ACC112 (cell line): ENCODE data around the gene USHBP1.

Experiments used
- H2AFZ ChIP-seq: fragments of 200-600 bp; sonication (generic); one replicate; pipeline ENCODE4 v1.6.0; 2017; ENCODE audit warnings: antibody characterized with exemption, low read length; ENCODE audit not compliant: unreplicated experiment
- H3K27ac ChIP-seq: fragments of 200-600 bp; sonication (generic); 2 replicates; pipeline ENCODE4 v1.5.1; 2014; ENCODE audit warnings: low read depth, mild to moderate bottlenecking, antibody characterized with exemption, low read length, moderate library complexity
- H3K27me3 ChIP-seq: fragments of 200-600 bp; sonication (generic); 2 replicates; pipeline ENCODE4 v1.6.1; 2014; ENCODE audit warnings: mild to moderate bottlenecking, antibody characterized with exemption, low read length, moderate library complexity, mixed read lengths; ENCODE audit not compliant: insufficient read depth
- H3K36me3 ChIP-seq: fragments of 200-600 bp; sonication (generic); 2 replicates; pipeline ENCODE4 v1.6.1; 2016; ENCODE audit warnings: mild to moderate bottlenecking, antibody characterized with exemption, low read length, moderate library complexity, mixed read lengths; ENCODE audit not compliant: insufficient read depth
- H3K4me1 ChIP-seq: fragments of 200-600 bp; sonication (generic); one replicate; pipeline ENCODE4 v1.6.1; 2016; ENCODE audit warnings: low read length, mixed read lengths; ENCODE audit not compliant: insufficient read depth, unreplicated experiment, control insufficient read depth
- H3K4me3 ChIP-seq: fragments of 200-600 bp; sonication (generic); 2 replicates; pipeline ENCODE4 v1.5.1; 2014; ENCODE audit warnings: mild to moderate bottlenecking, low read depth, low read length
- H3K79me2 ChIP-seq: fragments of 200-600 bp; sonication (generic); one replicate; pipeline ENCODE4 v1.6.0; 2016; ENCODE audit warnings: low read length; ENCODE audit not compliant: control insufficient read depth, unreplicated experiment, insufficient read depth

Gene USHBP1

DNA sequence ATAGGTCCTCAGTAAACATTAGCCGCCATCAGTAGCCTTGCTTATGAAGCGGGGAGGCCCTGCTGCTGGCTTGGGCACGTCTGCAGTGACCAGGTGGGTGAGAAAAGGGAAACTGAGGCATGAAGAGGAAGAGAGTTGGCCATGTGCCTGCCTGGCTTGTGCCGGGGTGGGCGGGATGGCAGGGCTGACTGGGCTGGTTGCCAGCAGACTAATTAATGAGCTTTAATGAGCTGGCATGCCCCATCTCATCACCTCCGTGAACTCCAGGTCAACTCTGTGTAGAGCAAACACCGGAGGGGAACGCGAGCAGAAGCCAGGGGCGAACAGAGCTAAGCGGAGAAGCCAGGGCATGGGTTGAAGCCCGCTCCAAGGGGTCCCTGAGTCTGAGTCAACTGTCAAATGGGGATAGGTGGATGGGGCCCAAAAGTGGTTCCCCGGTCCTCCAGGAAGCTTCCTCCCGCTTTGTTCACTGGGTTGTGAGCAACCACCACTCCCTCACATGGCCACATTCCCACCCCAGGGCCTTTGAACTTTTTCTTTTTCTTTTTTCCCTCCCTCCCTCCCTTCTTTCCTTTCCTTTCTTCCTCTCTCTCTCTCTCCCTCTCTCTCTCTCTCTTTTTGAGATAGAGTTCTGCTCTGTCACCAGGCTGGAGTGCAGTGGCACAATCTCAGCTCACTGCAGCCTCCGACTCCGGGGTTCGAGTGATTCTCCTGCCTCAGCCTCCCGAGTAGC, 27.6 kb downstream of the USHBP1 start:
- Histone ChIP-seq H3K27ac (no peak overlapping the region), H3K79me2 (peaks cover 21% of the 10 kb centered on the region)

DNA sequence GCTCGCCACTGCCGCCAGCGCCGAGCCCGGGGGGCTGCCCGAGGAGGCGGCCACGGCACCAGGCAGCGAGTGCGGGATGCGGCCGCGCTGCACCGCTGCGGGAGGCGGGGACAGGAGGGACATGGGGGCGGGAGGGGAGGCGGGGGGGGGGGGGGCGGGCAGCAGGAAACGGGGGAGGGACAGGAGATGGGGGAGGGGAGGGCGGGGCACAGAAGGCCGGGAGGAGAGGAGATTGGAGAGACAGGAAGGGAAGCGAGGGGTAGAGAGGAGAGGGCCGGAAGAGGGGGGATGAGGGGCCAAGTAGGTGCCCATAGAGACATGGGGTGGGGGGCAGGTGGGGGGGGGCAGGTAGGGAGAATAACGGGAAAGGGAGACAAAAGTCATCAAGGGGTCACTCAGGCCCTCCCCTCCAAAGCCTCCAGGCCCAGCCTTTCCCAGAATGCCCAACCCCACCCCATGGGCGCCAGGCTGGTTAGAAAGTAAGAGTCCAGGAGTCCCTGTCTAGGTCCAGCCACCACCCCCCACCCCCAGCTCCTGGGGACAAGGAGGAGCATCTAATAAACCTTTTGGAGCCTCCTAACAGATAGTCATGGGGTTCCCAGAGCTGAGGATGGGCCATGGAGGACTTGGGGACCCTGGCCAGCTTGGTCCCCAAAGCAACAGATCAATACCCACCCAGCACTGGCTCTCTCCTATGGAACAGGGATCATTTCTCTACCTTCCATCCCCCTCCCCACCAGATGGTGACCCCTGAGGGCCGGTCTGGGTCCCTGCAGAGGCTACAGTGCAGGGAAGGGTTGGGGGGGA, 28.4 kb downstream of the USHBP1 start:
- H2AFZ ChIP-seq, result no peak overlapping the region
- no peaks in the 10 kb centered on the region for H3K27me3 ChIP-seq
- H3K79me2 ChIP-seq, result peaks cover 21% of the 10 kb centered on the region
- H3K36me3 ChIP-seq, result no peaks in the 10 kb centered on the region
- H3K4me3 ChIP-seq, result peak overlapping the region; percentile 90
- peak overlapping the region; percentile 23 for H3K27ac ChIP-seq
- H3K4me1 ChIP-seq, result peaks cover 10% of the 10 kb centered on the region

More for the DNA sequence above, 27.6 kb downstream of the USHBP1 start:
- H2AFZ ChIP-seq, result no peak overlapping the region
- H3K27me3 ChIP-seq, result no peaks in the 10 kb centered on the region
- H3K36me3 ChIP-seq, result no peaks in the 10 kb centered on the region
- H3K4me1 ChIP-seq, result peaks cover 10% of the 10 kb centered on the region
- H3K4me3 ChIP-seq, result no peak overlapping the region

DNA sequence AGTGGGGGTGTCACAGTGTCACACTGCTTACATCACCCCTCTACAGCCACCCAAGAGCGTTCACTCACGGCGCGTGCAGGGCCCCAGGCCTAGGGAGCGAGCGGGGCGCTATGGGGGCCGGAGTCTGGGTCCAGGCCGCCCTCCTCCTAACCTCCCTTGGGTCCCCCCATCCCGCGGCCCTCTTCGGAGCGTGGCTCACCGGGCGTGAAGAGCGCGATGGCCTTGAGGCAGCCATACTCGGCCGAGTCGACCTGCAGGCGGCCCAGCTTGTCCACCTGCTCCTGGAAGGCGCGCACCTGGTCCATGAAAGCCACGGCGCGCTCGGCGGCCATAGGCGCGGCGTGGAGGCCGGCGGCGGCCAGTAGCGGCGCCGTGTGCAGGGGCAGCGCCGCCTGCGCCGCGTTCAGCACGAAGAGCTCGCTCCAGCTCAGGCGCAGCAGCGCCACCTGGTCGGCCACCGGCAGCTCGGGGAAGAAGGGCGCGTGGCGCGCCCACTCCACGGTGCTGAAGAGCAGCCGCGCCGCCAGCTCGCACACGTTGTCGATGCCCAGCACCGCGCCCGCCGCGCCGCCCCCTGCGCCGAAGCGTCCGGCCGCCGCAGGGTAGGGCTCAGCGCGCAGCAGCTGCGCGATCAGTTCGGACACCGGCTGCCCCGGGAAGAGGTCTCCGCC, 29.1 kb downstream of the USHBP1 start:
- peaks cover 10% of the 10 kb centered on the region for H3K4me1 ChIP-seq
- no peaks in the 10 kb centered on the region for H3K27me3 ChIP-seq
- H3K27ac ChIP-seq, result no peak overlapping the region
- H3K4me3 ChIP-seq, result peak overlapping the region; percentile 90
- no peaks in the 10 kb centered on the region for H3K36me3 ChIP-seq
- peaks cover 19% of the 10 kb centered on the region for H3K79me2 ChIP-seq
- H2AFZ ChIP-seq, result peak overlapping the region; percentile 74

DNA sequence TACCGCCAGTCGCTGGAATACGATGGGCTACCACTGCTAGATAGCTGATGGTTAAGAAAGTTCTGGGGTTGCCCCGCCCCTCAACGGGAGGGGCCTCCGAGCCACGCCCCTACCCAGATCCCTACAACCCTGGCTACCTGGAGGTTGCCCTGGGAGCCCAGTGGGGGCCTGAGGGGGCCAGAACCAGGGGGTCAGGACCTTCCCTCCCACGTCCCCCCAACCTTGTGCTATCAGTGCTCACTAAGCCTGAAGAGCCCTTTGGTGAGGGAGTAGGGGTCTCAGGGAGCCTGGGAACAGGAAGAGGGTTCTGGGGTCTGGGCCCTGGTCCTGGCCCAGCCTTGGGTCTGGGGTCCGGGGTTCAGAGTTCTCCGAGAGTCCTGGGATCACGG, 29.6 kb downstream of the USHBP1 start:
- Histone ChIP-seq H3K4me1 (peaks cover 10% of the 10 kb centered on the region), H3K79me2 (peaks cover 19% of the 10 kb centered on the region), H2AFZ (no peak overlapping the region), H3K27me3 (no peaks in the 10 kb centered on the region), H3K36me3 (no peaks in the 10 kb centered on the region), H3K27ac (no peak overlapping the region), H3K4me3 (peak overlapping the region; percentile 90)

DNA sequence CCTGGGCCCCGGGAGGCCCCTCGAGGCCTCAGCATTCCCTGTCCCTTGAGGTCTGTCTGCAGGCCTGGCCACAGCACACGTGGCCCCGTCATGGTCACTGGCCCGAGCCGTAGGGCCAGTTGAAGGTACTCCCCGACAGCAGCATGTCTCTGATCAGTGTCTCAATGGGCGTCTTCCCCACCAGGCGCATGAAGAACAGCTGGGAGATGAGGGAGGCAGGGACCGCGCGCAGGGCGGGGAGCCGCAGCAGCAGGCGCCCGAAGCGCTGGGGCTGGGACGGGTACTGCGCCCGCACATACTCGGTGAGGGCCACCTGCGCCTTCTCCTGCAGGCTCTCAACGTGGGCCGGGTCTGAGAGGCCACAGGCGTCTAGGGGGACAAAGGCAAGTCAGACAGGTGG, 32.3 kb downstream of the USHBP1 start:
- H3K36me3 ChIP-seq, result no peaks in the 10 kb centered on the region
- no peak overlapping the region for H3K4me3 ChIP-seq
- H3K79me2 ChIP-seq, result peaks cover 19% of the 10 kb centered on the region

DNA sequence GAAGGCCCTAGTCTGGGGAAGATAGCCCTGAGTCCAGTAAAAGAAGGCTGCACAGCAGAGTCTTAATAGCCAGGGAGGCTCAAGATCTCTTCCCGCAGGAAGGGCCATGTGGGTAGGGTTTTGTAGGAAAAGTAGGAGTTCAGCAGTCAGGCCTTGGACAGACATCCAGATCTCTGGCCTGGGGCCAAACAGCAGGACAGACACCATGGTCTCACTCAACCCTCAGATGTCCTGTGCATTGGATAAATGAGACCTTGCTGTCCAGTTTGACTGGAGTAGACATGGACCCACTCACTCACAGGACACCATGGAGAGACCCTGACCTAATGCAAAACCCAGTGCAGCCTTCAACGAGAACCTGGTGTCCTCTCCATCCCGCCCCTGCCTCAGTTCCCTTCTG, 34.7 kb downstream of the USHBP1 start:
- Histone ChIP-seq H3K27me3 (no peaks in the 10 kb centered on the region), H3K79me2 (peaks cover 17% of the 10 kb centered on the region), H3K36me3 (no peaks in the 10 kb centered on the region), H3K4me3 (no peak overlapping the region), H3K27ac (no peak overlapping the region), H2AFZ (no peak overlapping the region), H3K4me1 (peaks cover 5% of the 10 kb centered on the region)

More for the DNA sequence above, 32.3 kb downstream of the USHBP1 start:
- Histone ChIP-seq H3K27ac (no peak overlapping the region), H2AFZ (no peak overlapping the region), H3K4me1 (peaks cover 10% of the 10 kb centered on the region), H3K27me3 (no peaks in the 10 kb centered on the region)

DNA sequence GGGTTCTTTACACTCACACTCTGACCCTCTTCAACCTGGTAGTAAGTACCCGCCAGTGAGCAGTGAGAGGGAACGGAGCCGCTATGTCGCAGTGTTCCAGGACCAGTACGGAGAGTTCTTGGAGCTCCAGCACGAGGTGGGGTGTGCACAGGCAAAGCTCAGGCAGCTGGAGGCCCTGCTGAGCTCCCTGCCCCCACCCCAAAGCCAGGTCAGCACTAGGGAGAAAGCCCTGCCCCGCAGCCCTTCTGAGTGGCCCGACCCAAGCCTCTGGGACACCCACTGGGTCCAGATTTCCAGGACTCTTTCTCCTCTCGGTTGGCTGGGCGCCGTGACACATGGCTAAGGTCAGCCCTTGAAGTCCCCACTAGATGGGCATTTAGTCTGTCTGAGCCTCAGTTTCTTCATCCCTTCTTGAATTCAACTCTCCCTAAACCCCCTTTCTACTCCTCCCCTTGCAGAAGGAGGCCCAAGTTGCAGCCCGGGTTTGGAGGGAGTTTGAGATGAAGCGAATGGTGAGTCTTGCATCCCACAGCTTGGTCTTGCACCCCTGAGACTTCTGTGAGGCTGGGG, 36.7 kb downstream of the USHBP1 start:
- no peaks in the 10 kb centered on the region for H3K4me1 ChIP-seq
- no peaks in the 10 kb centered on the region for H3K36me3 ChIP-seq
- no peaks in the 10 kb centered on the region for H3K27me3 ChIP-seq
- H2AFZ ChIP-seq, result no peak overlapping the region
- no peak overlapping the region for H3K4me3 ChIP-seq
- no peak overlapping the region for H3K27ac ChIP-seq
- H3K79me2 ChIP-seq, result peaks cover 5% of the 10 kb centered on the region

DNA sequence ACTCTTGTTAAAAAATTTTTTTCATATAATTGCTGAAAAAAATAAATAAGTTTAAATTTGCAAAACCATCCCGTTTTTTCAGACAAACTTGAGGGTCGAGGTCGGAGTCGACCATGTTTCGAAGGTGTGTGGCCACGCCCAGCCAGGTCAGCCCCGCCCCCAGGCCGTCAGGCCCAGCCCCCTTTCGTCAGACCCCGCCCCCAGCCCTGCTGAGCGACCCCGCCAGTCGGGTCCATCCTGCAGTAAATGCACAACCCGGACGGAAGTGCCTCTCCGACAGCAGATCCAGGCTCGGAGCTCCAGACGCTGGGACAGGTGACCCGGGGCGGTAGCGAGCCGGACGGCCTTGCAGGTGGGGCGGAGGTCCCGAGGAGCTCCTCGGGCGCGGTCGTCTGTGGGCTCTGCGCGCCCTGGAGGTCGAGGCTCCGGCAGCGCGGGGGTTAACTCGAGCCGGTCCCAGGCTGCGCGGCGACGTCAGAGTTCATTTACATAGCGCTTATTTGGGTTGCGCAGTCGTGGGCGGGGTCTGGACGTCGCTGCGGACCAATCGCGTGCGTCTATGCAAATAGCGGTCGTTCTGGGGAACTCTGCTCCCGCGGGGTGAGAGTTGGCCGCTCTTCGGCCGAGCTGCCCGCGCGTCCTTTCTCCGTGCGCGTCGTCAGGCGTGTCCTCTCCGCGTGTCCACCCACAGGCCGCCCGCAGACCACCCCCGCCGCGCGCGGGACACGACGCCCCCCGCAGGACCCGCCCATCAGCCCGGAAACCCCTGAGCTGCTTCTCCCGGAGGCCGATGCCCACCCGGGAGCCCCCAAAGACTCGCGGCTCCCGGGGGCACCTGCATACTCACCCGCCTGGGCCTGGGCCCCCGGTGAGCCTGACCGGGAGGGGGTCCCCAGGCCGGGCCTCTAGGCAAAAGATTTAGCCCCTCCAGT, 38.3 kb downstream of the USHBP1 start, which contains the start of gene OCEL1:
Gene OCEL1, plus strand, starts transcription at position 225 of the 932 bp plus-strand sequence. Its CDS starts 22 bp downstream, at position 247.
- no peaks in the 10 kb centered on the region for H3K27me3 ChIP-seq
- H2AFZ ChIP-seq, result peak within 1 kb of the TSS; percentile 81
- H3K4me3 ChIP-seq, result peak within 1 kb of the TSS; percentile 80
- H3K79me2 ChIP-seq, result no peaks in the 10 kb centered on the region
- no peaks in the 10 kb centered on the region for H3K4me1 ChIP-seq
- H3K36me3 ChIP-seq, result no peaks in the 10 kb centered on the region
- H3K27ac ChIP-seq, result 0 out of 2 replicates have a peak within 1 kb of the TSS, but pooled peaks have one; percentile 31

DNA sequence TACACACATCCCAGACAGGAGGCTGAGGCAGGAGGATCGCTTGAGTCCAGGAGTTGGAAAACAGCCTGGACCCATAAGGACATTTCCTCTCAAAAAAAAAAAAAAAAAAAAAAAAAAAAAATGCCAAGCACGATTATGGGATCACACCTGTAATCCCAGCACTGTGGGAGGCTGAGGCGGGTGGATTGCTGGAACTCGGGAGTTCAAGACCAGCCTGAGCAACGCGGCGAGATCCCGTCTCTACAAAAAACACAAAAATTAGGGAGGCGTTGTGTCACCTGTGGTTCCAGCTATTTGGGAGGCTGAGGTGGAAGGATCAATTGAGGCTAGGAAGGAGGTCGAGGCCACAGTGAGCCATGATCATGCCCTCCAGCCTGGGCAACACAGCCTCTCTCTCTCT, 39.5 kb downstream of the USHBP1 start:
- Histone ChIP-seq H3K36me3 (no peaks in the 10 kb centered on the region), H3K4me1 (peaks cover 6% of the 10 kb centered on the region), H3K4me3 (no peak overlapping the region), H3K27me3 (no peaks in the 10 kb centered on the region), H3K27ac (no peak overlapping the region), H2AFZ (no peak overlapping the region), H3K79me2 (no peaks in the 10 kb centered on the region)
